T-helper 17 cell (primary cell): Measurements from ENCODE around the gene SYP. TPM values are rescaled to one million over a fixed set of nuclear protein-coding genes. Genes with fewer than 3 reads are reported as not detected.
"Not testable (repeated sequence)": the region's sequence is repeated elsewhere in the genome, so short reads cannot be mapped to it uniquely, and the experiment has no call there.

Experiments
- ATAC-seq: fragments of 150-1000 bp; cut with Tn5 transposase; 2 replicates; pipeline ENCODE4 v1.10.0; 2021; ENCODE audit warnings: mild to moderate bottlenecking, moderate library complexity
- DNase-seq, 3 donors: peaks; one replicate each; pipeline versions ENCODE4 v3.0.0 to v3.0.0-alpha.2; 2020 to 2021
- H3K9me3 ChIP-seq: one replicate; pipeline ENCODE4 v1.7.0; 2013; ENCODE audit warnings: low read length, mild to moderate bottlenecking; ENCODE audit not compliant: control insufficient read depth, poor library complexity, severe bottlenecking
- H3K27ac Mint-ChIP-seq: one replicate; pipeline ENCODE4 v1.8.0; 2022; ENCODE audit warnings: mild to moderate bottlenecking, moderate library complexity, mixed read lengths
- H3K27me3 Mint-ChIP-seq: one replicate; pipeline ENCODE4 v1.8.0; 2022; ENCODE audit warnings: mixed read lengths
- H3K36me3 Mint-ChIP-seq: one replicate; pipeline ENCODE4 v1.8.0; 2022; ENCODE audit warnings: low read depth, mixed read lengths
- H3K4me1 Mint-ChIP-seq: one replicate; pipeline ENCODE4 v1.8.0; 2022; ENCODE audit warnings: mild to moderate bottlenecking, mixed read lengths
- H3K4me3 Mint-ChIP-seq: one replicate; pipeline ENCODE4 v1.8.0; 2022; ENCODE audit warnings: mild to moderate bottlenecking, moderate library complexity, mixed read lengths
- total RNA-seq, 4 donors: library from RNA in 2 of 4; stranded (reverse) in 2 of 4; gene quantifications; one replicate each; pipeline ENCODE4 v1.2.3 and lab custom pipeline; 2022 to 2026

Gene SYP
- total RNA-seq, 2 donors from 2014 or later: 0.30 to 0.60 TPM

DNA sequence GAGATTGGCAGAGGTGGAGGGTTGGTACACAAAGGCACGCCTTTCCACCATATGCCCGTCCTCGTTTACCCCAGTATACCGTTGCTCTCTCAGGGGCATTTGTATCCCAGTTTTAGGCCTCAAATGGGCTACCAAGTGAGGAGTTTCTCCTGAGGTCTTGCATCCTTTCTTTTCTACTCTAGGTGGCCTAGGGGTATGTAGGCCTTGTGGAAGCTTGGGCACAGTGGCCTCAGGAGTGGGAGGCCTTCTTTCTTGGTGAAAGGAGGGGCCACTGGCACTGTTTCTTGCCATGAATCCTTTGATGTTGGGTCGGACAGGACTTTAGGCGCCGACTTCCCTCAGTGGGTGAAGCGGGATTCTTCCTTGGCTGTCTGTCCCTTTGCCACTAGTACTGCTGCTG is 52.7 kb downstream of the SYP start:
- H3K36me3 Mint-ChIP-seq: no peaks in the 10 kb centered on the region
- no peaks in the 10 kb centered on the region for H3K9me3 ChIP-seq
- DNase-seq: no peak
- ATAC-seq: no peak
- H3K27ac Mint-ChIP-seq: no peak overlapping the region
- H3K4me1 Mint-ChIP-seq: peaks cover 3% of the 10 kb centered on the region
- no peaks in the 10 kb centered on the region for H3K27me3 Mint-ChIP-seq
- no peak overlapping the region for H3K4me3 Mint-ChIP-seq

DNA sequence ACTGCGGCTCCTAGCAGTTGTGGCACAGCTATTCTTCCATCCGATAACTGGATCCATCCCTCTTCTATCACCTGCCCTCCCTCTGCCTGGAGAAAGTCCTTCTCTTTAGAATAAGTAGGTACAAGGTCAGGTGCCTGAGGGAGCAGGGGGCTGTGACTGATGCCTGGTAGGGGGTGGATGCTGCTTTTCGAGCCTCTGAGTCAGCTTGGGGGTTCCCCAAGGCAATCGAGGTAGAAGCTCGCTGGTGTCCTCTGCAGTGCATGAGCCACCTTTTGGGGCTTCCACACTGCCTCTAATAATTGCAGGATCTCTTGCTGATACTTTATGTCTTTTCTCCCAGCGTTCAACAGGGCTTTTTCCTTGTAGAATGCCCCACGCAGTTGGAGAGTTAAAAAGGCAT is 56.8 kb downstream of the SYP start:
- DNase-seq, ATAC-seq, H3K27me3 Mint-ChIP-seq, H3K4me1 Mint-ChIP-seq, H3K4me3 Mint-ChIP-seq, H3K36me3 Mint-ChIP-seq, H3K9me3 ChIP-seq, H3K27ac Mint-ChIP-seq: not testable (repeated sequence)

DNA sequence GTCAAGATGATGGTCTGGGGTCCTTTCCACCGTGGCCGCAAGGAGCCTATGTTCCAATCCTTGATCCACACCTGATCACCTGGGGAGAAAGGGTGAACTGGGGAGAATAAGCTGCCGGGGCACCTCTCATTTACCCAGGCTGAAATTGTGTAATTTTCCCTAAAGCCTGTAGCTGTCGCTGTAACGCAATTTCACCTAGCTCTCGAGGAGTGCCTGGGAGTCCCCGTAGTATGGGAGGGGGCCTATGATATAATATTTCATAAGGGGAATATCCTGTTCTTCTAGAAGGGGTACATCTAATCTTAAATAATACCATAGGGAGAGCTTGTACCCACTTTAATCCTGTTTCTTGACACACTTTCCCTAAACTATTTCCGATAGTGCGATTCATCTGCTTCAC is 57.7 kb downstream of the SYP start:
- not testable (repeated sequence) for H3K9me3 ChIP-seq, H3K27me3 Mint-ChIP-seq, DNase-seq, H3K4me3 Mint-ChIP-seq, H3K4me1 Mint-ChIP-seq, H3K27ac Mint-ChIP-seq, ATAC-seq, H3K36me3 Mint-ChIP-seq

GRCh38 chrX:49139713-49140112 is 60.3 kb downstream of the SYP start:
- H3K4me3 Mint-ChIP-seq: no peak overlapping the region
- H3K9me3 ChIP-seq: no peaks in the 10 kb centered on the region
- no peaks in the 10 kb centered on the region for H3K36me3 Mint-ChIP-seq
- H3K27ac Mint-ChIP-seq: no peak overlapping the region
- H3K4me1 Mint-ChIP-seq: no peaks in the 10 kb centered on the region
- no peak for DNase-seq
- ATAC-seq: no peak
- H3K27me3 Mint-ChIP-seq: no peaks in the 10 kb centered on the region

Other genes with a start within 250 kb of the SYP start
- 10 to 100 TPM; 91.0 to 91.6 TPM for gene OTUD5, start 242.6 kb downstream of the SYP start, total RNA-seq
- 1 to 10 TPM; 2.2 to 3.2 TPM for gene KCND1, start 228.3 kb downstream of the SYP start, total RNA-seq
- gene GRIPAP1, start 197.9 kb downstream of the SYP start, total RNA-seq: 100 to 1,000 TPM; 107 to 123 TPM
- 10 to 100 TPM; 38.9 to 46.4 TPM for gene TFE3, start 156.8 kb downstream of the SYP start, total RNA-seq
- gene CCDC120, start 141.2 kb downstream of the SYP start, total RNA-seq: 10 to 100 TPM; 10.8 to 11.8 TPM
- 10 to 100 TPM; 18.8 to 20.6 TPM for gene PRAF2, start 126.2 kb downstream of the SYP start, total RNA-seq
- gene WDR45, start 120.3 kb downstream of the SYP start, total RNA-seq: 10 to 100 TPM; 69.9 to 73.5 TPM
- gene GPKOW, start 76.5 kb downstream of the SYP start, total RNA-seq: 10 to 100 TPM; 13.5 to 14.4 TPM
- gene MAGIX, start 37.4 kb downstream of the SYP start, total RNA-seq: 1 to 10 TPM; 1.0 to 1.1 TPM
- 100 to 1,000 TPM; 180 to 203 TPM for gene PLP2, start 28.3 kb downstream of the SYP start, total RNA-seq
- gene PRICKLE3, start 13.8 kb downstream of the SYP start, total RNA-seq: 1 to 10 TPM; 4.8 to 7.5 TPM
- under 1 TPM; 0.47 to 0.67 TPM for gene CACNA1F, start 33.1 kb upstream of the SYP start, total RNA-seq
- 10 to 100 TPM; 18.2 to 22.8 TPM for gene CCDC22, start 35.3 kb upstream of the SYP start, total RNA-seq
- 10 to 100 TPM; 16.1 to 19.1 TPM for gene FOXP3, start 64.5 kb upstream of the SYP start, total RNA-seq
- 10 to 100 TPM in 1 of 2 donors, 1 to 10 TPM in 1; 8.3 to 10.8 TPM for gene PPP1R3F, start 69.6 kb upstream of the SYP start, total RNA-seq
- gene GAGE10, start 103.5 kb upstream of the SYP start, total RNA-seq: not detected
- gene GAGE12J, start 121.8 kb upstream of the SYP start, total RNA-seq: not detected
- gene GAGE13, start 131.4 kb upstream of the SYP start, total RNA-seq: not detected